ENCODE results near the gene PDIA6.

- TF ChIP-seq CTCF (IDR thresholded peaks at IDR 0.05; ENCODE audit: insufficient read depth, low read length, poor library complexity, severe bottlenecking) (no peak), EZH2phosphoT487 (conservative IDR thresholded peaks at IDR 0.05; ENCODE audit: low read length) (no peak)
These were observed 11.6 kb upstream of the PDIA6 start for GRCh38 chr2:10824191-10824590.
